Adrenal gland (tissue), 5 donors: ENCODE results near the gene FBXO30.

ENCODE experiments used
- POLR2A ChIP-seq, 2 donors: fragments of 450-650 bp; IDR thresholded peaks; one replicate each; pipeline ENCODE4 v1.6.1; 2017; ENCODE audit warnings: antibody characterized with exemption in 2 of 2, mild to moderate bottlenecking in 2 of 2, moderate library complexity in 1 of 2
- TF ChIP-seq, protein P1 (sequence below), 6 experiments: fragments of 450-650 bp in 4 of 6; fragments of 200-600 bp in 2 of 6; sonication (generic) in 1 of 6; IDR thresholded peaks; 1 replicate in 5 of 6; 2 replicates in 1 of 6; pipeline versions ENCODE4 v1.5.1 to v1.8.0; 2016 to 2021; ENCODE audit warnings: antibody characterized with exemption in 6 of 6, mild to moderate bottlenecking in 2 of 6, moderate library complexity in 1 of 6
- donor health status: DM: no; HTN: no; CAD: no.

DNA sequence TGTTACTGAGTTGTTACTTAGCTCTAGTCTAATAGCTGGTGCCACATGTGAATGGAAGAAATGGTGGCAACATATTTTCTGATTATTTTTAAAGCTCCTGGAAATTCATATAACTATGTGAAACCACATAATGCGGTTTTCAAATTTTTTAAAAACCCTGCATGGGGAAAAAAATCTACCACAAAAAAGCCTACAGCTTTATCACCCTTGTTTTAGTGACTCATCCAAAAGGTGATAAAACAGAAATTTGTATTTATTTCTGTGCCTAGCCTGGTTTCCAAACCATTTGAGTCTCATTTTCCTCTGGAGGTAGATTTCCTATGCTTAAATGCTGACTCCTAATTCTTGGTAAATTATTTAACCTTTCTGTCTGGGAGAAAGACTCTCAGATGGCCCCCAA is 5.4 kb upstream of the FBXO30 start:
- TF ChIP-seq, protein P1, sequence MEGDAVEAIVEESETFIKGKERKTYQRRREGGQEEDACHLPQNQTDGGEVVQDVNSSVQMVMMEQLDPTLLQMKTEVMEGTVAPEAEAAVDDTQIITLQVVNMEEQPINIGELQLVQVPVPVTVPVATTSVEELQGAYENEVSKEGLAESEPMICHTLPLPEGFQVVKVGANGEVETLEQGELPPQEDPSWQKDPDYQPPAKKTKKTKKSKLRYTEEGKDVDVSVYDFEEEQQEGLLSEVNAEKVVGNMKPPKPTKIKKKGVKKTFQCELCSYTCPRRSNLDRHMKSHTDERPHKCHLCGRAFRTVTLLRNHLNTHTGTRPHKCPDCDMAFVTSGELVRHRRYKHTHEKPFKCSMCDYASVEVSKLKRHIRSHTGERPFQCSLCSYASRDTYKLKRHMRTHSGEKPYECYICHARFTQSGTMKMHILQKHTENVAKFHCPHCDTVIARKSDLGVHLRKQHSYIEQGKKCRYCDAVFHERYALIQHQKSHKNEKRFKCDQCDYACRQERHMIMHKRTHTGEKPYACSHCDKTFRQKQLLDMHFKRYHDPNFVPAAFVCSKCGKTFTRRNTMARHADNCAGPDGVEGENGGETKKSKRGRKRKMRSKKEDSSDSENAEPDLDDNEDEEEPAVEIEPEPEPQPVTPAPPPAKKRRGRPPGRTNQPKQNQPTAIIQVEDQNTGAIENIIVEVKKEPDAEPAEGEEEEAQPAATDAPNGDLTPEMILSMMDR (IDR thresholded peaks at IDR 0.05) = no peak
- no peak for TF ChIP-seq POLR2A (IDR thresholded peaks at IDR 0.05)
